Endometrial microvascular endothelial cells (primary cell): ENCODE measurements around the gene L3MBTL2. TPM values are rescaled to one million over a fixed set of nuclear protein-coding genes. Genes with fewer than 3 reads are reported as not detected.

Source experiments
- in situ Hi-C: cut with HindIII; loops from 2 replicates; pipeline ENCODE4 v1.10.0; 2017; ENCODE audit warnings: low sequenced_read_pairs, low pct_unique_long_range_greater_than_20kb; ENCODE audit errors: inconsistent ontology term
- total RNA-seq: library from RNA; depleted of rRNA; stranded (reverse); fragments of >200 nt; gene quantifications from one replicate; pipeline ENCODE4 v1.2.3, GENCODE V29; 2015; ENCODE audit errors: inconsistent ontology term

The L3MBTL2 gene
- total RNA-seq, 1 donor from 2014 or later, result 46.8 TPM

- in situ Hi-C loops, result no loop called here
Observed at GRCh38 chr22:41203118-41203517, 2.0 kb upstream of the L3MBTL2 start.

- in situ Hi-C loops, result no loop called here
Observed at GRCh38 chr22:41204066-41204465, 1.0 kb upstream of the L3MBTL2 start.

GRCh38 chr22:41206719-41207118 lies 1.6 kb downstream of the L3MBTL2 start:
- in situ Hi-C loops, result no loop called here

GRCh38 chr22:41215409-41215808 lies 10.3 kb downstream of the L3MBTL2 start:
- in situ Hi-C loops, result no loop called here

GRCh38 chr22:41215926-41216325 lies 10.8 kb downstream of the L3MBTL2 start:
- in situ Hi-C loops, result no loop called here

GRCh38 chr22:41216984-41217383 lies 11.9 kb downstream of the L3MBTL2 start:
- in situ Hi-C loops, result no loop called here

- in situ Hi-C loops, result no loop called here
Observed at GRCh38 chr22:41217553-41218157, 12.5 kb downstream of the L3MBTL2 start.

- in situ Hi-C loops, result no loop called here
Observed at GRCh38 chr22:41222846-41223507, 17.9 kb downstream of the L3MBTL2 start.

GRCh38 chr22:41223535-41223934 lies 18.4 kb downstream of the L3MBTL2 start:
- in situ Hi-C loops, result no loop called here

GRCh38 chr22:41226723-41227655 lies 21.9 kb downstream of the L3MBTL2 start:
- in situ Hi-C loops, result no loop called here

GRCh38 chr22:41229215-41229614 lies 24.1 kb downstream of the L3MBTL2 start:
- in situ Hi-C loops, result no loop called here

- in situ Hi-C loops, result no loop called here
Observed at GRCh38 chr22:41229730-41230400, 24.8 kb downstream of the L3MBTL2 start.

GRCh38 chr22:41230401-41230785 lies 25.3 kb downstream of the L3MBTL2 start:
- in situ Hi-C loops, result no loop called here

GRCh38 chr22:41231369-41231768 lies 26.3 kb downstream of the L3MBTL2 start:
- in situ Hi-C loops, result no loop called here

- in situ Hi-C loops, result no loop called here
Observed at GRCh38 chr22:41234815-41235695, 29.9 kb downstream of the L3MBTL2 start.

GRCh38 chr22:41237036-41237706 lies 32.1 kb downstream of the L3MBTL2 start:
- in situ Hi-C loops, result no loop called here

GRCh38 chr22:41237707-41238569 lies 32.8 kb downstream of the L3MBTL2 start:
- in situ Hi-C loops, result no loop called here
